ENCODE measurements around the gene PCSK7. TPM values are rescaled to one million over a fixed set of nuclear protein-coding genes. Genes with fewer than 3 reads are reported as not detected.

PCSK7 gene
- total RNA-seq, 2 donors from 2014 or later, result 25.9 to 86.0 TPM

- H3K9me3 ChIP-seq, result no peaks in the 10 kb centered on the region
- intact Hi-C loops (cut with DNase I), result no loop called here
- peak within 1 kb of the TSS; percentile 94 to 96 (median 95) for H3K27ac ChIP-seq
- peaks cover 52% of the 10 kb centered on the region for H3K4me1 ChIP-seq
- DNase-seq (peak; percentile 94 to 96 (median 95)), ATAC-seq (peak; percentile 92)
- H3K27me3 ChIP-seq, result no peaks in the 10 kb centered on the region
- H3K36me3 ChIP-seq (replicated peaks in 1 of 2; ENCODE audit: insufficient read depth in 1 of 2, low read depth in 2 of 2), result peaks cover 0 to 3% of the 10 kb centered on the region in 2 donors
- peak; percentile 86 to 92 (median 92) for TF ChIP-seq POLR2A (IDR thresholded peaks at IDR 0.05)
- TF ChIP-seq CTCF (IDR thresholded peaks at IDR 0.05), result peak in 1 of 7 experiments; percentile 30
- peak within 1 kb of the TSS; percentile 78 to 80 for H3K4me3 ChIP-seq
- WGBS, 2 donors, result 1% methylated on average over 21 to 51 of the region's 51 CpGs
These were observed 53.5 kb downstream of the PCSK7 start, which contains the start of gene SIDT2 for GRCh38 chr11:117178210-117179034. TSS of gene SIDT2 (plus strand) at chr11:117178743. CDS start at chr11:117179264, 521 bp downstream.

GRCh38 chr11:117177534-117178209 lies 54.2 kb downstream of the PCSK7 start:
- intact Hi-C loops (cut with DNase I), result no loop called here
- Histone ChIP-seq H3K27me3 (no peaks in the 10 kb centered on the region), H3K27ac (peak overlapping the region; percentile 94 to 96 (median 95))

DNA sequence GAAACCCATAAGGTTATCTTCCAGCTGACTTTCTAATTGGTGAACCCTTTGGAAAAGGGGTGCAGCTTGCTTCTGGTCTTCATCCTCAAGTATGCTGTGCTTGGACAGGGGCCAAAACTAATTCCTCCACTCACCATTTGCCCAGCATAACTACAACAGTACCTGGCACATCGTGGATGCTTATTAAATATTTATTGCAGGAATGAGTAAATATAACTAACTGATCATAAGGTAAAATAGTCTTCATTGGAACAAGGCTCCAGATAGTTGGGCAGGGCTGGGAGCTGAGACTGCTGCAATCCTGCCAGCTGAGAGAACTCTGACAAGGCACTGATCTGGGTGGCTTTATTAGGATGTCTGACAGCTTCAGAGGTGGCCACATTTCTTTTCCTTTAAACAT lies 55.7 kb downstream of the PCSK7 start:
- Histone ChIP-seq H3K9me3 (no peaks in the 10 kb centered on the region), H3K4me3 (no peak overlapping the region), H3K36me3 (replicated peaks in 1 of 2; ENCODE audit: insufficient read depth in 1 of 2, low read depth in 2 of 2) (no peaks in the 10 kb centered on the region), H3K4me1 (peaks cover 40% of the 10 kb centered on the region), H3K27ac (no peak overlapping the region), H3K27me3 (no peaks in the 10 kb centered on the region)
- no peak for TF ChIP-seq CTCF (IDR thresholded peaks at IDR 0.05)
- no peak for TF ChIP-seq POLR2A (IDR thresholded peaks at IDR 0.05)
- intact Hi-C loops (cut with DNase I), result no loop called here
- DNase-seq, result no peak
- no peak for ATAC-seq
- WGBS, 2 donors, result 23 to 26% methylated on average over 1 of the region's 1 CpG

More at GRCh38 chr11:117177534-117178209, 54.2 kb downstream of the PCSK7 start:
- peaks cover 0 to under 1% of the 10 kb centered on the region in 2 donors for H3K36me3 ChIP-seq (replicated peaks in 1 of 2; ENCODE audit: insufficient read depth in 1 of 2, low read depth in 2 of 2)
- peaks cover 52% of the 10 kb centered on the region for H3K4me1 ChIP-seq
- H3K4me3 ChIP-seq, result no peak overlapping the region
- no peaks in the 10 kb centered on the region for H3K9me3 ChIP-seq
- TF ChIP-seq POLR2A (IDR thresholded peaks at IDR 0.05) (no peak), CTCF (IDR thresholded peaks at IDR 0.05) (no peak)
- WGBS, 2 donors, result 45 to 54% methylated on average over 7 to 10 of the region's 10 CpGs
- no peak for ATAC-seq
- no peak for DNase-seq

DNA sequence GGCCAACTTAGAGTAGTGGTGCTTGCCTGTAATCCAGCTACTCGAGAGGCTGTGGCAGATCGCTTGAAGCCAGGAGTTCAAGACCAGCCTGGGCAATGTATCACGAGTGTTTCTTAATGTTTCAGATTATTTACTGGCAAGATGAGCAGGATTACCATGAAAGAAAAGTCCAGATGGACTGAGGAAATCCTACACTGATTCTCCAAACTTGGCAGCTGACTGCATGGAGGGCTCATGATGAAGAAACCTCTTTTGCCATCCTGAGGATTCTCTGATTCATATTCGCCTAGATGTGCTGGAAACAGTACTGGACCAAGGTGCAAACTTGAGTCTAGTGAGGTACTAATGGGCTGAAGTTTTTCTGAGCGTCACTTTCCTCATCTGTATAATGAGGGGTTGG lies 56.1 kb downstream of the PCSK7 start:
- no peaks in the 10 kb centered on the region for H3K9me3 ChIP-seq
- H3K4me1 ChIP-seq, result peaks cover 36% of the 10 kb centered on the region
- no peak overlapping the region for H3K27ac ChIP-seq
- no peaks in the 10 kb centered on the region for H3K27me3 ChIP-seq
- TF ChIP-seq CTCF (IDR thresholded peaks at IDR 0.05), result no peak
- no peak for TF ChIP-seq POLR2A (IDR thresholded peaks at IDR 0.05)
- DNase-seq (no peak), ATAC-seq (no peak)
- 80 to 83% methylated on average over 5 of the region's 5 CpGs for WGBS, 2 donors
- no peak overlapping the region for H3K4me3 ChIP-seq
- intact Hi-C loops (cut with DNase I), result no loop called here
- H3K36me3 ChIP-seq (replicated peaks in 1 of 2; ENCODE audit: insufficient read depth in 1 of 2, low read depth in 2 of 2), result no peaks in the 10 kb centered on the region

Data from body of pancreas (tissue), 4 donors.